A172 (cell line): ENCODE results near the gene PTBP3. TPM values are rescaled to one million over a fixed set of nuclear protein-coding genes. Genes with fewer than 3 reads are reported as not detected.
A peak's percentile ranks its signal among the peaks of the same experiment; 100 is the strongest.
"Not testable (repeated sequence)": the region's sequence is repeated elsewhere in the genome, so short reads cannot be mapped to it uniquely, and the experiment has no call there.

Experiments used
- DNase-seq: peaks from one replicate; pipeline ENCODE4 v3.0.0-alpha.2; 2015; ENCODE audit warnings: low spot score
- total RNA-seq: library from RNA; depleted of rRNA; stranded (reverse); fragments of >200 nt; shearing (Covaris generic); gene quantifications from 2 replicates; pipeline ENCODE4 v1.2.3, GENCODE V29; 2014

PTBP3 gene
- total RNA-seq, 1 experiment from 2014 or later, result 26.2 TPM

DNA sequence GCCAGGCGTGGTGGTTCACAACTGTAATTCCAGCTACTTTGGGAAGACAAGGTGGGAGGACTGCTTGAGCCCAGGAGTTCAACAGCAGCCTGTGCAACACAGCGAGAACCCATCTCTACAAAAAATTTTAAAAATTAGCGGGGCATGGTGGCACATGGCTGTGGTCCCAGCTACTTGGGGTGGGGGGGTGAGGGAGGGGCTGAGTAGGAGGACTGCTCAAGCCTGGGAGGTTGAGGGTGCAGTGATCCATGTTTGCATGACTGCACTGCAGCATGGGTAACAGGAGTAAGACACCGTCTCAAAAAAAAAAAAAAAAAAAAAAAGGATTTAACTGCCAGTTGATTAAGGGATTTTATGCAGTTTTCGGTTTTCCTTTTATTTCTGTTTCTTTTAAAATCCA lies 65.0 kb downstream of the PTBP3 start:
- no peak for DNase-seq

- not testable (repeated sequence) for DNase-seq
Observed at GRCh38 chr9:112267086-112267485, 66.3 kb downstream of the PTBP3 start.

DNA sequence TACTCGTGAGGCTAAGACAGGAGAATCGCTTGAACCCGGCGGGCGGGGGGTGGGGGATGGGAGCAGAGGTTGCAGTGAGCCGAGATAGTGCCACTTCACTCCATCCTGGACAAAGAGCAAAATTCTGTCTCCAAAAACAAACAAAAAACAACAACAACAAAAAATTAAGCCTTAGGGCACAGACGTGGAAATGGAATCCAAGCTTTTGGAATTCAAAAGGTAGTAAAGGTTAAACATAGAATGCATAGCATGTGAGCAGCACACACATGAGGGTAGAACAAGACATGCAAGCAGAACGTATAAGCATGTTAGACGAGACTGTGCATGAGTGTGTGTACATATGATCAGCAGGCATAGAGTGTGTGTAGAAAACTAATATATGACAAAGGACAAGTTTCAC lies 68.0 kb downstream of the PTBP3 start:
- no peak for DNase-seq

- no peak for DNase-seq
Observed at GRCh38 chr9:112262577-112262976, 70.8 kb downstream of the PTBP3 start.

GRCh38 chr9:112261133-112261532 lies 72.3 kb downstream of the PTBP3 start:
- no peak for DNase-seq

DNA sequence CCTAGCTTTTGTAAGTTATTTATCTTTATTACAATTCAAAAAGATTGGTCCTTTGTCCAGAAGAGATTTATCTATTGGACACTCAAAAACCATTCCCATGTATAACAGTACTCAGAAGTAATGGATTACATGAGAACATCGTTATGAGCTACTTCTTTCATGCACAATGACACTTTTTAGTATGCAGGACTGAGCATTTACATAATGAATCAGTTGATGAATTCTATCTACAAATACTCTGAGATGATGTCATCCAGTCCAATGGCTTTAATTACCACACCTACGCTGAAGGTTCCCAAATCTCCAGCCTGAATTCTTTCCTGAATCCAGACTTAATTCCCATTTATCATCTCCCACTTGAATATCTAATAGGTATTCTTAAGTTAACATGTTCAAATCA lies 75.3 kb downstream of the PTBP3 start:
- no peak for DNase-seq

DNA sequence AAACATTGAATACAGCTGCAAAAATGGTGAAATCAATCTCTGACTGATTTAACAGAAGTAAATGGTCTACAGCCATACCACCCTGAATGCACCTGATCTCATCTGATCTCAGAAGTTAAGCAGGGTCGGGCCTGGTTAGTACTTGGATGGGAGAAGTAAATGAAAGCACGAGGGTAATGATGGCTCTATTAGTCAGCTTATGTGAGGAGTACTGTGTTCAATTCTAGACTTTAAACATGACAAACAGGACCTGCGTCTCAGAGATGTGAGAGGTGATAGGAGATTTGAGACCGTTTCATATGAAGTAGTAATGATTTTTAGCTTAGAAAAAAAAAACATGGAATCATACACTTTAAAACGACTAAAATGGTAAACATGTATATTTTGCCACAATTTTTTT lies 81.2 kb downstream of the PTBP3 start:
- no peak for DNase-seq

DNA sequence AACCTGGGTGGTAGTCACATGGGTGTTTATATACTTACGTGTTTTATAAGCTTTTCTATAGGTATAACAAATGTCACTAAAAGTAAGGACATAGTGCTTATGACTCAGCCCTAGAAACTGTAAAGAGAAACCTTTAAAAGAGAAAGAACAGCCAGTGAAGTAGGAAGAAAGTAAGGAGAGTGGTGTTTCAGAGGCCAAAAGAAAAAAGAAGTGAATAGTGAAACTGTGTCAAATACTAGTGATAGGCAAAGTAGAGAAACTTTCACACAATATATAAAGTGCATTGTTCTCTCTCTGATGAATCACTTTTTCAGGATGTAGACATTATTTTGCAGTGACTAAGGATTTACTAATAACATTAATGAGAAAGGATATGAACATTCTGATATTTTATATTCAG lies 84.1 kb downstream of the PTBP3 start:
- peak; percentile 7 for DNase-seq

DNA sequence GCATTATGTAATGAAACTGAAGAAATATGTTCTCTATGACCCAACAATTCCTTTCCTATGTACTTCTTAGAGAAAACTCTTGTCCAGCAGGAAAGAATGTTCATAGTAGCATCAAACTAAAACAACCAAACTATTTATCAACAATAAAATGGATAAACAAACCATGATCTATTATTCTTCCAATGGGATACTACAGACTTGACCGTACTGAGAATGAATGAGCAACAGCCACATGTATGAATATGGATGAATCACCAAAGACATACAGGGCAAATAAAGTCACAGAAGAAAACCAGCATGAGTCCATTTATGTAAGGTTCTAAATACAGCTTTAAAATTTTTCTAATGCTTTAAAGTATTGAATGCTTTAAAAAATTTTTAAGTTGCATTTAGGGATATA lies 84.7 kb downstream of the PTBP3 start:
- DNase-seq, result no peak

GRCh38 chr9:112247090-112247489 lies 86.3 kb downstream of the PTBP3 start:
- DNase-seq, result no peak

DNA sequence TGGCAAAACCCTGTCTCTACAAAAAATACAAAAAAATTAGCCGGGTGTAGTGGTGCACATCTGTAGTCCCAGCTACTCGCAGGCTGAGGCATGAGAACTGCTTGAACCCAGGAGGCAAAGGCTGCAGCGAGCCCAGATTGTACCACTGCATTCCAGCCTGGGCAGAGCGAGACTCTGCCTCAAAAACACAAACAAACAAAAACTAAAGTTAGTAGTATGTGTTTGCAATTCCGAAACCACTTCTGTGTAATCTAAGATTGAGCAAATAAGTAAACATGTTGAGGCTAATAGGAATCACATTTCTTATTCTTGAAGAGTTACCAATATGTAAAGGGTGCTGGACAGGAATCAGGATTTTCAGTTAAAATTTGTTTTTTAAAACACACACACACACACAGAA lies 88.3 kb downstream of the PTBP3 start:
- DNase-seq, result no peak

DNA sequence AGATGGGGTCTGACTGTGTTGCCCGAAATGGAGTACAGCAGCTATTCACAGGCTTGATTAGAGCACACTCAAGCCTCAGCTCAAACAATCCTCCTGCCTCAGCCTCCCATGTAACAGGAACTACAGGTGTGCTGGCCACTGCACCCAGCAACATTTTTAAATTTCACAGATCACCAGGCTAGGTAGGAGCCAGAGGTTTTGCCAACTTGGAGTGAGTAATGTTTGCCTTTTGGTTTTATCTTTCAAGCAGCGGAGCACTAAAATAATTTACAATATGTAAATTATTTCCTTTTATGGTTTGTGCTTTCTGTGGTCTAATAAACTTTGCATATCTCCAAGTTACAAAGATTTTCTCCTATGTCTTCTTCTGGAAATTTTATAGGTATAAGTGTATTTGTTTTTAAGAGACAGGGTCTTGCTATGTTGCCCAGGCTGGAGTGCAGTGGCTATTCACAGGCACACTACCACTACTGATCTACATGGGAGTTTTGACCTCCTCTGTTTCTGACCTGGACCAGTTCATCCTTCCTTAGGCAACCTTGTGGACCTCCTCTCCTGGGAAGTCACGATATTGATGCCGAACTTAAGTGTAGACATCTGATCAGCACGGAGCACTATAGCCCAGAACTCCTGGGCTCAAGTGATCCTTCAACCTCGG lies 91.1 kb downstream of the PTBP3 start:
- DNase-seq, result no peak

DNA sequence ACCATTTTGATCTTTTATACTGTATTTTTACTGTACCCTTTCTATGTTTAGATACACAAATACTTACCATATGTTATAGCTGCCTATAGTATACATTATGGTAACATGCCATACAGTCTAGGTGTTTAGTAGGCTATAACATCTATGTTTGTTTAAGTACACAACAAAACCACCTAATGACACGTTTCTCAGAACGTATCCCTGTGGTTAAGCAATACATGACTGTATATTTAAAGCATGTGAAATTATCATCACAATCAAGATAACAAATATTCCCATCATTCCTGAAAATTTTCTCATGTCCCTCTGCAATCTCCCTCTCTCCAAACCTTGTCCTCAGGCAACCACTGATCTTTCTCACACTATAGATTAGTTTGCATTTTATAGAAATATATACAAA lies 91.9 kb downstream of the PTBP3 start:
- peak; percentile 33 for DNase-seq

GRCh38 chr9:112239708-112240107 lies 93.7 kb downstream of the PTBP3 start:
- no peak for DNase-seq

DNA sequence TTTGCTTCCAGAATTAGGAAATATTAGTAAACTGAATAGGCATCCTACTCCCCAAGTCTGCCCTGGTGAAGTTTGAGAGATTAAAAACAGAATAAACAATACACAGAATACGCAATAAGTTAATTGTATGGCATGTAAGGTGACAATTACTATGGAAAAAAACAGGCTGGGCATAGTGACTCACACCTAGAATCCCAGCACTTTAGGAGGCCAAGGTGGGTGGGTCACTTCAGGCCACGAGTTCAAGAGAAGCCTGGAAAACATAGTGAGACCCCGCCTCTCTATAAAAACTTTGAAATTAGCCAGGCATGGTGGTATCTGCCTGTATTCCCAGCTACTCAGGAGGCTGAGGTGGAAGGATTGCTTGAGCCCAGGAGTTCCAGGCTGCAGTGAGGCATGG lies 94.1 kb downstream of the PTBP3 start:
- DNase-seq, result no peak

GRCh38 chr9:112234779-112235178 lies 98.6 kb downstream of the PTBP3 start:
- no peak for DNase-seq

DNA sequence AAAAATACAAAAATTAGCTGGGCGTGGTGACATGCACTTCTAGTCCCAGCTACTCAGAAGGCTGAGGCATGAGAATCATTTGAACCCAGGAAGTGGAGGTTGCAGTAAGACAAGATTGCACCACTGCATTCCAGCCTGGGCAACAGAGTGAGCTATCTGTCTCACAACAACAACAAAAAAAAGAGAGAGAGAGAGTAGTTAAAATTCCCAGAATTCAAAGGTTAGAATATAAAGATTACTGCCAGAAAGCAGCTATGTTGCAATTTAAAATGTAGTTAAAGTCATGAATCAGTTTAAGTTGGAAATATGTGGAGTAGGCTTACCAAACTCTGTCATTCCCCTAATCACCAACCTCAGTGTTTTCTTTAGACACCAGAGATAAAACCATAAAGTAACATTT lies 99.7 kb downstream of the PTBP3 start:
- no peak for DNase-seq

DNA sequence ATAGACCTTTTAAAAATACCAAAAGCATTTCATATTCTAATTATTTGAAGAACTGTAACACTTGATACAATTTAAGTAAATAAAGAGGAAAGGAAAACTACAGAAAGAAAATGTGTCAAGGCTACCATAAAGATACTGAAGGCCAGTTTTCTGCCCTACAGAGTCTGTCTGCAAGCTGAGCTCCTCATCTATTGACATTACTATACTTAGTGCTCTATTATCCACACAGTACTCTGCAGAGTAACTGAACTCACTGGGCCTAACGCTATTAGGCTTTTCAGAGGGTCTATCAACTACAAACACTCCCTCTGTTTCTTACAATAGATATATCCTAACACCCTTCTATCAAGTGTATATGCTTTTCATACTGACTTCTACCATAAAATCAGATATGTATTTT lies 101.2 kb downstream of the PTBP3 start:
- DNase-seq, result no peak

DNA sequence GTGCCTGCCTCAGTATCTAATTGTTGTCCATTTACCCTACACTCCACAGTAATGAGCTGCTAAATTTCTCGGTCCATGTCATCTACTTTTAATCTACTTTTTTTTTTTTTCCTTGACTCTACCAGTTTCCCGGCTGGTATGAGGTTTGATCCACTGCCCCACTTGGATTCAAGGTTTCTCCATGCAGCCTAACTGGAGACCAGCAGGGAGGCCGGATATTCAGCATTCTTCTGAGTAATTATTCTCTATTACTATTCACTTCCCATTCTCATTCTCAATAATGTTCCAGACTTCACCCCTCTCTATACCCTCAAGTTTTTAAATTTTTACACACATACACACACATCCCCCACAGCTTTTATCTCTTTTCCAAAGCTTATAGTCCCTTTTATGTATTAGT lies 107.3 kb downstream of the PTBP3 start:
- DNase-seq, result no peak

- DNase-seq, result peak; percentile 3
Observed at GRCh38 chr9:112224401-112225289, 108.8 kb downstream of the PTBP3 start.

DNA sequence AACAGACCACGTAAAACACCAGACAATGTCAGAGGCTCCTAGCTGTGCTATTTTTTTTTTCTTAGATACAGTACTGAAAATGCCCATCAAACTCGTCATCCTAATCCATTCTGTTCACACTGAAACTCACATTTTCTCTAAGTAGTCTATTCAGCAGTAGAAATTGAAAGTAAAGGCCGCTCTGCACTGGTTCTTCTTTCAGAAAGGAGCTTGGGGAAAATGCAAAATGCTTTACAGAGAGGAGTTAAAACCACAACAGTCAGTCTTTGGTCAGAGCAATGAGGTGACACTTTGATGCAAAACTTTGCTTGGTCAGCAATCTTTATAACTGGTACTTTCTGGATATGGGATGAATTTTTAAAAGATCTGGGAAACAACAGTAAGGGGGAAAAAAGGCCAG lies 114.5 kb downstream of the PTBP3 start:
- no peak for DNase-seq

DNA sequence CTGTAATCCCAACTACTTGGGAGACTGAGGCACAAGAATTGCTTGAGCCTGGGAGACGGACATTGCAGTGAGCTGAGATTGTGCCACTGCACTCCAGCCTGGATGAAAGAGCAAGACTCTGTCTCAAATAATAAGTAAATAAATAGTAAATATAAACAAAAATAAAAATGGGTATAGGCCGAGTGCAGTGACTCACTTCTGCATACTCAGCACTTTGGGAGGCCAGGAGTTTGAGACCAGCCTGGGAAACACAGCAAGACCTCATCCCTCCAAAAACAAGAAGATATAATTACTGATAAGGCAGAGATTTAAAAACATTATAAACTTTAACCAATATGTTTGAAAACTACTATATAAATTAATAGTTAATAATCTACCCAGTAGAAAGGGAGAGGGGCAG lies 120.5 kb downstream of the PTBP3 start:
- DNase-seq, result no peak

GRCh38 chr9:112207451-112207850 lies 126.0 kb downstream of the PTBP3 start:
- no peak for DNase-seq
